Measurements from ENCODE around the gene TRPV3. TPM values are rescaled to one million over a fixed set of nuclear protein-coding genes. Genes with fewer than 3 reads are reported as not detected.

The TRPV3 gene
- total RNA-seq, 1 donor from 2014 or later, result 2.1 TPM

DNA sequence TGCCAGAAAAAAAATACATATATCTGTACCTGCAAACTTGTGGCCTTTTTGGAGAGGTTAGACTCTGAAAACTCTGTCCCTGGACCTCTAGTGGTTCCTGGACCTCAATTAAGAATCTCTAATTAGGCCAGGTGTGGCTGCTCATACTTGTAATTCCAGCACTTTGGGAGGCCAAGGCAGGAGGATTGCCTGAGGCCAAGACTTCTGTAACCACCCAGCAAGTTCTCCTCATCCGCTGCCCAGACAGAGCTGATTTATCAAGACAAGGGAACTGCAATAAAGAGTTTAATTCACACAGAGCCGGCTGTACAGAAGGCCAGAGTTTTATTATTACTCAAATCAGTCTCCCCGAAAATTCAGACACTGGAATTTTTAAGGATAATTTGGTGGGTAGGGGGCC is 77.6 kb downstream of the TRPV3 start:
- Histone ChIP-seq H3K36me3 (ENCODE audit: control insufficient read depth, insufficient read depth, low read length) (no peaks in the 10 kb centered on the region), H3K4me3 (ENCODE audit: low read depth, low read length) (no peak overlapping the region), H3K27me3 (ENCODE audit: control insufficient read depth, insufficient read depth, low read length) (no peaks in the 10 kb centered on the region)
- no peak for DNase-seq (ENCODE audit: low read depth)
- no peak for TF ChIP-seq CTCF (IDR thresholded peaks at IDR 0.05; ENCODE audit: insufficient read depth, low read length, poor library complexity, severe bottlenecking)

DNA sequence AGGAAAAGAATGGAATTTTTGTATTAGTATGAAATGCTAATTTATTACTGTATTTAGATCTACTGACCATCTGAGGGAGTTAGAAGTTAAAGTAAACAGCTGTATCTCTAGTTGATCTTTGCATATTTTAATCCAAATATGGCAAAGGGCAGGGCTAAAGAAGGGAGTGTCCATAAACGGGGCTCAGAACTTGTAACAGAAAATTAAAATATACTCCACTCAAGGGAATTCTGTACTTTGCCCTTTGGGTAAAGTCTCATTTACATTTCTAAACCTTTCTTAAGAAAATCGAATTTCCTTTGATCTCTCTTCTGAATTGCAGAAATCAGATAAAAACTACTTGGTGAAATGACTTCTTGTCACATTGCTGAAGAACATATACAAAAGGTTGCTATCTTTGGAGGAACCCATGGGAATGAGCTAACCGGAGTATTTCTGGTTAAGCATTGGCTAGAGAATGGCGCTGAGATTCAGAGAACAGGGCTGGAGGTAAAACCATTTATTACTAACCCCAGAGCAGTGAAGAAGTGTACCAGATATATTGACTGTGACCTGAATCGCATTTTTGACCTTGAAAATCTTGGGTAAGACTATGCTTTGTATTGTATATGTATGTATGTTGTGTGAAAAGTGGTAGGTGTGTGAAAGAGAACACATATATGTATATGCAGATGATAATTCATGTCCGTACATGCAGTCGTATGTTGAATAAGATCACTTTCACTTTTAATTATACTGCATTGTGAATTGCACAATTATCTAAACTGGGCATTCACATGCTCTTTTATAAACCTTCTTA is 81.6 kb downstream of the TRPV3 start, which contains the start of gene ASPA:
ASPA (plus strand) TSS at position 186 of the 799 bp plus-strand sequence; CDS start at position 349, 163 bp downstream.
- TF ChIP-seq CTCF (IDR thresholded peaks at IDR 0.05; ENCODE audit: insufficient read depth, low read length, poor library complexity, severe bottlenecking), result no peak
- H3K36me3 ChIP-seq (ENCODE audit: control insufficient read depth, insufficient read depth, low read length), result no peaks in the 10 kb centered on the region
- no peak within 1 kb of the TSS for H3K4me3 ChIP-seq (ENCODE audit: low read depth, low read length)
- DNase-seq (ENCODE audit: low read depth), result no peak
- no peaks in the 10 kb centered on the region for H3K27me3 ChIP-seq (ENCODE audit: control insufficient read depth, insufficient read depth, low read length)

GRCh38 chr17:3475251-3475685 is 82.3 kb downstream of the TRPV3 start:
- Histone ChIP-seq H3K36me3 (ENCODE audit: control insufficient read depth, insufficient read depth, low read length) (no peaks in the 10 kb centered on the region), H3K4me3 (ENCODE audit: low read depth, low read length) (no peak overlapping the region), H3K27me3 (ENCODE audit: control insufficient read depth, insufficient read depth, low read length) (no peaks in the 10 kb centered on the region)
- TF ChIP-seq CTCF (IDR thresholded peaks at IDR 0.05; ENCODE audit: insufficient read depth, low read length, poor library complexity, severe bottlenecking), result no peak
- no peak for DNase-seq (ENCODE audit: low read depth)

GRCh38 chr17:3474212-3474611 is 83.4 kb downstream of the TRPV3 start:
- no peak for TF ChIP-seq CTCF (IDR thresholded peaks at IDR 0.05; ENCODE audit: insufficient read depth, low read length, poor library complexity, severe bottlenecking)
- Histone ChIP-seq H3K4me3 (ENCODE audit: low read depth, low read length) (no peak overlapping the region), H3K36me3 (ENCODE audit: control insufficient read depth, insufficient read depth, low read length) (no peaks in the 10 kb centered on the region), H3K27me3 (ENCODE audit: control insufficient read depth, insufficient read depth, low read length) (no peaks in the 10 kb centered on the region)
- no peak for DNase-seq (ENCODE audit: low read depth)

DNA sequence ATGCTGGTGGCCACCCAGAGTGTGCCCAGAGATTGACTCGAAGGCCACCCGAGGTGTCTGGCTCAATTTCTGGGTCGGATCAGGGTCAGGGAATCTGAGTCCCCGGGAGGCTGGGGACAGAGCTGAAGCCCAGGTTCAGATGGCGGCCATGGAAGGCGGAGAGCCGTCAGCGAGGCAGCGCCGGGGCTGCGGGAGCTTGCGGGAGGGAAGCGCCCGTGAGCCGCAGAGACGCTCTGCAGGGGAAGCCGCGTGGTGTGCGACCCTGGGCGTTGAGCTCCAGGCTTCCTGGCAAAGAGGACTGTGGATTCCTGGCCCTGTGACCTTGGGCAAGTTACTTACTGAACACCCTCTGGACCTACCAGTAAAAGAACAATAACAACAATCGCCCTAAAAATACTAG is 85.5 kb downstream of the TRPV3 start:
- Histone ChIP-seq H3K27me3 (ENCODE audit: control insufficient read depth, insufficient read depth, low read length) (no peaks in the 10 kb centered on the region), H3K4me3 (ENCODE audit: low read depth, low read length) (no peak overlapping the region), H3K36me3 (ENCODE audit: control insufficient read depth, insufficient read depth, low read length) (no peaks in the 10 kb centered on the region)
- DNase-seq (ENCODE audit: low read depth), result no peak
- TF ChIP-seq CTCF (IDR thresholded peaks at IDR 0.05; ENCODE audit: insufficient read depth, low read length, poor library complexity, severe bottlenecking), result no peak

DNA sequence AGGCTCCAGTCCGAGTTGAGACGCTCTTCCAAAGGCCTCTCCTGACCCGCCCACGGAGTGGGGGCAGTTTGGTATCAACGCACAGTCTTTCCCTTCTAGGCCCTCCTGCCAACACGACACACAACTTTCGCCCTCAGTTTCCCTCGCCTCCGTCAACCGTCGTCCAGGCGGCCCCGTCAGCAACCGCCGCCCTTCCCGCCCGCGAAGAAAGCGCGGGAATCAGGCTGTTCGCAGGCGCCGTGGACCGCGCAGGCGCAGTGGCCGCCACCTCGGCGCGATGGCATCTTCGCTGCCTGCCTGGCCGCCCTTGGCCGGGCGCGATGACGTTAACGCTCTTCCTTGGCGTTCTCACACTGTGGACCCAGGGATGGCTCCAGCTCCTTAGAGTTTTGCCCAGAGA is 86.0 kb downstream of the TRPV3 start, which contains the start of gene SPATA22:
SPATA22 (minus strand) TSS at position 221 of the 400 bp plus-strand sequence. CDS start 2,494 bp downstream, outside the sequence.
- no peak for TF ChIP-seq CTCF (IDR thresholded peaks at IDR 0.05; ENCODE audit: insufficient read depth, low read length, poor library complexity, severe bottlenecking)
- no peaks in the 10 kb centered on the region for H3K27me3 ChIP-seq (ENCODE audit: control insufficient read depth, insufficient read depth, low read length)
- no peak for DNase-seq (ENCODE audit: low read depth)
- no peak within 1 kb of the TSS for H3K4me3 ChIP-seq (ENCODE audit: low read depth, low read length)
- H3K36me3 ChIP-seq (ENCODE audit: control insufficient read depth, insufficient read depth, low read length), result no peaks in the 10 kb centered on the region
